Right lobe of liver (tissue), 6 donors: ENCODE results near the gene MET. TPM values are rescaled to one million over a fixed set of nuclear protein-coding genes. Genes with fewer than 3 reads are reported as not detected.
A peak's percentile ranks its signal among the peaks of the same experiment; 100 is the strongest.

Source experiments
- ATAC-seq, 4 donors: fragments of 200-7000 bp; cut with Tn5 transposase; one replicate each; pipeline ENCODE4 v1.9.1; 2020; ENCODE audit warnings: mild to moderate bottlenecking in 4 of 4, moderate library complexity in 4 of 4
- DNase-seq, 3 donors: peaks; one replicate each; pipeline ENCODE4 v3.0.0-alpha.2; 2020
- H3K27ac ChIP-seq, 3 donors: fragments of 200-600 bp; one replicate each; pipeline ENCODE4 v1.8.0; 2022
- H3K27me3 ChIP-seq, 2 donors: fragments of 200-600 bp; one replicate each; pipeline ENCODE4 v1.8.0; 2022
- H3K36me3 ChIP-seq, 4 donors: fragments of 200-600 bp; sonication (generic) in 1 of 4; one replicate each; pipeline versions ENCODE4 v1.5.1 to v1.8.0; 2017 to 2022; ENCODE audit warnings: control low read depth in 1 of 4
- H3K4me1 ChIP-seq, 4 donors: fragments of 200-600 bp; sonication (generic) in 1 of 4; one replicate each; pipeline versions ENCODE4 v1.5.1 to v1.8.0; 2017 to 2022; ENCODE audit warnings: control low read depth in 1 of 4
- H3K4me3 ChIP-seq, 3 donors: fragments of 200-600 bp; one replicate each; pipeline ENCODE4 v1.8.0; 2022
- H3K9me3 ChIP-seq, 4 donors: fragments of 200-600 bp; sonication (generic) in 1 of 4; one replicate each; pipeline versions ENCODE4 v1.5.1 to v1.8.0; 2017 to 2022; ENCODE audit warnings: control low read depth in 1 of 4
- POLR2A ChIP-seq: fragments of 450-650 bp; IDR thresholded peaks from one replicate; pipeline ENCODE4 v1.6.1; 2017; ENCODE audit warnings: antibody characterized with exemption, mild to moderate bottlenecking
- WGBS: methylation state at CpG from one replicate; pipeline ENCODE4 v1.1.6; 2018; ENCODE audit warnings: low coverage, low lambda C conversion rate; ENCODE audit not compliant: insufficient coverage; ENCODE audit errors: missing lambda C conversion rate; 5-methylcytosine and 5-hydroxymethylcytosine counted together
- intact Hi-C, 2 donors: fragments of 100-400 bp; cut with DNase I; formaldehyde crosslinking; loops; one replicate each; pipeline versions ENCODE4 v1.11.2 to v1.14.1; 2022
- total RNA-seq, 6 experiments: library from RNA; depleted of rRNA in 2 of 6; stranded (reverse); fragments of >200 nt in 2 of 6; fragmentation: NEBNext Ultra II Directional in 3 of 6; extraction: Animal tissue kit (Norgen Biotek cat#: 25700) in 3 of 6; gene quantifications; one replicate each; pipeline versions ENCODE4 v1.1.0 to v1.2.4, GENCODE V29; 2016 to 2023
- TF ChIP-seq, protein P1 (sequence below), 4 donors: fragments of 200-600 bp in 3 of 4; fragments of 450-650 bp in 1 of 4; IDR thresholded peaks; one replicate each; pipeline versions ENCODE4 v1.5.1 to v1.8.0; 2016 to 2022; ENCODE audit warnings: antibody characterized with exemption in 4 of 4, mild to moderate bottlenecking in 2 of 4
- donor health status: DM: no; HTN: yes; CAD: no.
- donor health status: DM: no; HTN: no; CAD: no.
- donor health status: DM: no; HTN: no; CAD: no.
- donor health status: DM: no; HTN: yes; CAD: no.
- donor health status: DM: no; HTN: yes; CAD: no.

The MET gene
- total RNA-seq, 6 experiments from 2014 or later: 32.9 to 45.2 (median 37.2) TPM

DNA sequence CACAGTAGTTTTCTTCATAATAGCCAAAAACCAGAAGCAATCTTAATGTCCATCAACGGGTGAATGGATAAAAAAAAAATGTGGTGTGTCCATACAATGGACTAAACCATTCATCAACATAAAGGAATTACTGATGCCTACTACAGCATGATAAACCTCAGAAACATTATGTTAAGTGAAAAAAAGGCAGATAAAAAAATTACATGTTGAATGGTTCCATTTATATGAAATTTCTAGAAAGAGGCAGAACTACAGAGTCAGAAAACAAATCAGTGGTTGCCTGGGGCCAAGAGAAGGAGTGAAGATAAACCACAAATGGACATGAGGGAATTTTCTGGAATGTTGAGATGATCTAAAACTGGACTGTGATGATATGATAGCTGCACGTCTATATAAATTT is 115.9 kb downstream of the MET start:
- peaks cover 0 to 52% (median 6%) of the 10 kb centered on the region in 4 donors for H3K4me1 ChIP-seq
- H3K9me3 ChIP-seq: no peaks in the 10 kb centered on the region
- DNase-seq (no peak), ATAC-seq (no peak)
- TF ChIP-seq, protein P1, sequence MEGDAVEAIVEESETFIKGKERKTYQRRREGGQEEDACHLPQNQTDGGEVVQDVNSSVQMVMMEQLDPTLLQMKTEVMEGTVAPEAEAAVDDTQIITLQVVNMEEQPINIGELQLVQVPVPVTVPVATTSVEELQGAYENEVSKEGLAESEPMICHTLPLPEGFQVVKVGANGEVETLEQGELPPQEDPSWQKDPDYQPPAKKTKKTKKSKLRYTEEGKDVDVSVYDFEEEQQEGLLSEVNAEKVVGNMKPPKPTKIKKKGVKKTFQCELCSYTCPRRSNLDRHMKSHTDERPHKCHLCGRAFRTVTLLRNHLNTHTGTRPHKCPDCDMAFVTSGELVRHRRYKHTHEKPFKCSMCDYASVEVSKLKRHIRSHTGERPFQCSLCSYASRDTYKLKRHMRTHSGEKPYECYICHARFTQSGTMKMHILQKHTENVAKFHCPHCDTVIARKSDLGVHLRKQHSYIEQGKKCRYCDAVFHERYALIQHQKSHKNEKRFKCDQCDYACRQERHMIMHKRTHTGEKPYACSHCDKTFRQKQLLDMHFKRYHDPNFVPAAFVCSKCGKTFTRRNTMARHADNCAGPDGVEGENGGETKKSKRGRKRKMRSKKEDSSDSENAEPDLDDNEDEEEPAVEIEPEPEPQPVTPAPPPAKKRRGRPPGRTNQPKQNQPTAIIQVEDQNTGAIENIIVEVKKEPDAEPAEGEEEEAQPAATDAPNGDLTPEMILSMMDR (IDR thresholded peaks at IDR 0.05): no peak
- no peak for TF ChIP-seq POLR2A
- no peaks in the 10 kb centered on the region for H3K36me3 ChIP-seq
- 85% methylated on average over 2 of the region's 2 CpGs for WGBS
- H3K27ac ChIP-seq: peak overlapping the region; percentile 44 to 79 (median 78)
- intact Hi-C loops: no loop called here
- no peaks in the 10 kb centered on the region for H3K27me3 ChIP-seq
- no peak overlapping the region for H3K4me3 ChIP-seq

- Histone ChIP-seq H3K27me3 (no peaks in the 10 kb centered on the region), H3K27ac (peak overlapping the region; percentile 44 to 79 (median 78)), H3K9me3 (no peaks in the 10 kb centered on the region), H3K4me1 (peaks cover 0 to 47% (median 6%) of the 10 kb centered on the region in 4 donors), H3K36me3 (no peaks in the 10 kb centered on the region), H3K4me3 (no peak overlapping the region)
- ATAC-seq (peak; percentile 64 to 90 (median 76)), DNase-seq (no peak)
- TF ChIP-seq, protein P1 (IDR thresholded peaks at IDR 0.05): no peak
- TF ChIP-seq POLR2A: no peak
- intact Hi-C loops: no loop called here
- WGBS: 36% methylated on average over 5 of the region's 5 CpGs
Observed at GRCh38 chr7:116788572-116789197, 116.7 kb downstream of the MET start.

DNA sequence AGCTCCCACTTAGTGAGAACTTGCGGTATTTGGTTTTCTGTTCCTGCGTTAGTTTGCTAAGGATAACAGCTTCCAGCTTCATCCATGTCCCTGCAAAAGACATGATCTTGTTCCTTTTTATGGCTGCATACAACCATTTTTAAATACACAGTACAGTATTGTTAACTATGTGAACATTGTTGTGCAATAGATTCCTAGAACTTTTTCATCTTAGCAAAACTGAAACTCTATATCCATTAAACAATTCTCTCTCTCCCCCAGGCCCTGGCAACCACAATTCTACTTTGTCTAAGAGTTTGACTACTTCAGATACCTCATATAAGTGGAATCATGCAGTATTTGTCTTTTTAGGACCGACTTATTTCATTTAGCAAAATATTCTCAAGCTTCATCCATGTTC is 118.0 kb downstream of the MET start:
- TF ChIP-seq, protein P1 (IDR thresholded peaks at IDR 0.05): no peak
- no peak for TF ChIP-seq POLR2A
- WGBS: 94% methylated on average over 3 of the region's 3 CpGs

DNA sequence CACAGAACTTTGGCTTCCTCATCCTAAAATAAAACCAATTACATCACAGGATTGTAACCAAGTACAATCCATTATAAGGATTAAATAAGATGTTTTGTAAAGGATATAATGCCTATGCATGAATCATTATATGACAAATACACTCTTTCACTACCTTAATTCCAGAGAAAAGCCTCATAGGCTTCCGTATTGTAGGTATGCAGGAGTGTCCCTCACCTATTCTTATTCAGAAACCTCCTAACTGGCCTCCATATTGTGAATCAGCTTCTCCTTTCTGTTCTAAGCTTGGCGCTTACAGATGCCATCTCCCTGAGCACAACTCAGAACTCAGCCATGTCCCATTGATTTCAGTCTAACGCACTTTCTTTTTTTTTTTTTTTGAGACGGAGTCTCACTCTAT is 120.8 kb downstream of the MET start:
- TF ChIP-seq, protein P1 (IDR thresholded peaks at IDR 0.05): no peak
- no peak for TF ChIP-seq POLR2A
- Histone ChIP-seq H3K9me3 (no peaks in the 10 kb centered on the region), H3K27me3 (no peaks in the 10 kb centered on the region), H3K4me1 (peaks cover 0 to 31% (median 6%) of the 10 kb centered on the region in 4 donors), H3K36me3 (no peaks in the 10 kb centered on the region), H3K4me3 (no peak overlapping the region), H3K27ac (no peak overlapping the region)
- no peak for ATAC-seq
- WGBS: 94% methylated on average over 4 of the region's 4 CpGs
- intact Hi-C loops: no loop called here
- no peak for DNase-seq

More for the DNA sequence above, 118.0 kb downstream of the MET start:
- H3K4me3 ChIP-seq: no peak overlapping the region
- intact Hi-C loops: no loop called here
- DNase-seq (no peak), ATAC-seq (no peak)
- no peaks in the 10 kb centered on the region for H3K27me3 ChIP-seq
- H3K4me1 ChIP-seq: peaks cover 0 to 41% (median 6%) of the 10 kb centered on the region in 4 donors
- H3K36me3 ChIP-seq: no peaks in the 10 kb centered on the region
- H3K9me3 ChIP-seq: no peaks in the 10 kb centered on the region
- H3K27ac ChIP-seq: no peak overlapping the region
